BE2C (cell line): ENCODE measurements around the gene ZNF311.
"Not testable (repeated sequence)": the region's sequence is repeated elsewhere in the genome, so short reads cannot be mapped to it uniquely, and the experiment has no call there.

ENCODE experiments used
- DNase-seq: peaks from one replicate; pipeline ENCODE4 v3.0.0-alpha.2; 2020
- H3K27me3 ChIP-seq: fragments of 250-450 bp; sonication (Bioruptor Pico); 2 replicates; pipeline ENCODE4 v1.5.1; 2020; ENCODE audit warnings: mild to moderate bottlenecking
- H3K36me3 ChIP-seq: fragments of 250-450 bp; sonication (Bioruptor Pico); 2 replicates; pipeline ENCODE4 v1.5.1; 2020; ENCODE audit warnings: mild to moderate bottlenecking
- H3K4me1 ChIP-seq: fragments of 250-450 bp; sonication (Bioruptor Pico); 2 replicates; pipeline ENCODE4 v1.5.1; 2020
- H3K4me3 ChIP-seq: 2 replicates; pipeline ENCODE4 v1.5.1; 2011; ENCODE audit warnings: low read depth, low read length
- H3K9me3 ChIP-seq: fragments of 250-450 bp; sonication (Bioruptor Pico); 2 replicates; pipeline ENCODE4 v1.5.1; 2020
- CTCF ChIP-seq: IDR thresholded peaks from 2 replicates; pipeline ENCODE4 v1.5.1; 2012; ENCODE audit warnings: mild to moderate bottlenecking, low read depth, low read length

The ZNF311 gene

GRCh38 chr6:28977341-28978132 is 27.6 kb downstream of the ZNF311 start:
- Histone ChIP-seq H3K9me3 (no peaks in the 10 kb centered on the region), H3K36me3 (no peaks in the 10 kb centered on the region), H3K4me3 (no peak overlapping the region), H3K27me3 (no peaks in the 10 kb centered on the region), H3K4me1 (no peaks in the 10 kb centered on the region)
- TF ChIP-seq CTCF, result no peak
- DNase-seq, result no peak

- Histone ChIP-seq H3K4me1 (no peaks in the 10 kb centered on the region), H3K27me3 (no peaks in the 10 kb centered on the region), H3K4me3 (no peak overlapping the region), H3K36me3 (no peaks in the 10 kb centered on the region), H3K9me3 (no peaks in the 10 kb centered on the region)
- TF ChIP-seq CTCF, result no peak
- no peak for DNase-seq
These were observed 28.4 kb downstream of the ZNF311 start for GRCh38 chr6:28976677-28977076.

GRCh38 chr6:28974505-28974904 is 30.6 kb downstream of the ZNF311 start:
- no peaks in the 10 kb centered on the region for H3K9me3 ChIP-seq
- DNase-seq, result no peak
- no peaks in the 10 kb centered on the region for H3K27me3 ChIP-seq
- no peaks in the 10 kb centered on the region for H3K4me1 ChIP-seq
- TF ChIP-seq CTCF, result no peak
- no peaks in the 10 kb centered on the region for H3K36me3 ChIP-seq
- no peak overlapping the region for H3K4me3 ChIP-seq

GRCh38 chr6:28970056-28970455 is 35.1 kb downstream of the ZNF311 start:
- not testable (repeated sequence) for H3K4me1 ChIP-seq, H3K9me3 ChIP-seq, DNase-seq, H3K27me3 ChIP-seq, H3K36me3 ChIP-seq, H3K4me3 ChIP-seq

- no peak overlapping the region for H3K4me3 ChIP-seq
- DNase-seq, result no peak
- peak; percentile 25; the same call in 1 of the 2 replicates for TF ChIP-seq CTCF
- no peaks in the 10 kb centered on the region for H3K4me1 ChIP-seq
- no peaks in the 10 kb centered on the region for H3K36me3 ChIP-seq
- no peaks in the 10 kb centered on the region for H3K9me3 ChIP-seq
- no peaks in the 10 kb centered on the region for H3K27me3 ChIP-seq
These were observed 36.0 kb downstream of the ZNF311 start for GRCh38 chr6:28969129-28969528.

GRCh38 chr6:28968476-28968875 is 36.6 kb downstream of the ZNF311 start:
- Histone ChIP-seq H3K4me3 (no peak overlapping the region), H3K36me3 (no peaks in the 10 kb centered on the region), H3K9me3 (no peaks in the 10 kb centered on the region), H3K27me3 (no peaks in the 10 kb centered on the region), H3K4me1 (no peaks in the 10 kb centered on the region)
- no peak for DNase-seq
- TF ChIP-seq CTCF, result no peak
